ENCODE results near the gene PLEKHG5. TPM values are rescaled to one million over a fixed set of nuclear protein-coding genes. Genes with fewer than 3 reads are reported as not detected.

The PLEKHG5 gene
- total RNA-seq, 1 donor from 2014 or later = 32.4 TPM

GRCh38 chr1:6513320-6513801 lies 21.9 kb upstream of the PLEKHG5 start:
- Mint-ChIP-seq H3K4me1 (ENCODE audit: low read depth) (peaks cover 35% of the 10 kb centered on the region), H3K36me3 (ENCODE audit: low read depth) (no peaks in the 10 kb centered on the region), H3K27ac (ENCODE audit: unreplicated experiment) (peak overlapping the region; percentile 17), H3K4me3 (ENCODE audit: unreplicated experiment) (no peak overlapping the region), H3K27me3 (ENCODE audit: low read depth) (no peaks in the 10 kb centered on the region), H3K9me3 (ENCODE audit: low read depth) (no peaks in the 10 kb centered on the region)
- peak; percentile 23 for TF ChIP-seq CTCF (IDR thresholded peaks at IDR 0.05)
- no peak for DNase-seq (ENCODE audit: low spot score)

- Mint-ChIP-seq H3K4me3 (ENCODE audit: unreplicated experiment) (no peak overlapping the region), H3K27me3 (ENCODE audit: low read depth) (no peaks in the 10 kb centered on the region), H3K36me3 (ENCODE audit: low read depth) (no peaks in the 10 kb centered on the region), H3K4me1 (ENCODE audit: low read depth) (peaks cover 33% of the 10 kb centered on the region), H3K9me3 (ENCODE audit: low read depth) (no peaks in the 10 kb centered on the region), H3K27ac (ENCODE audit: unreplicated experiment) (no peak overlapping the region)
- DNase-seq (ENCODE audit: low spot score) = no peak
- no peak for TF ChIP-seq CTCF (IDR thresholded peaks at IDR 0.05)
Observed at GRCh38 chr1:6512908-6513280, 21.4 kb upstream of the PLEKHG5 start.

- Mint-ChIP-seq H3K36me3 (ENCODE audit: low read depth) (no peaks in the 10 kb centered on the region), H3K27me3 (ENCODE audit: low read depth) (no peaks in the 10 kb centered on the region), H3K4me1 (ENCODE audit: low read depth) (peaks cover 29% of the 10 kb centered on the region), H3K27ac (ENCODE audit: unreplicated experiment) (no peak overlapping the region), H3K9me3 (ENCODE audit: low read depth) (no peaks in the 10 kb centered on the region), H3K4me3 (ENCODE audit: unreplicated experiment) (no peak overlapping the region)
- TF ChIP-seq CTCF (IDR thresholded peaks at IDR 0.05) = no peak
- peak; percentile 80 for DNase-seq (ENCODE audit: low spot score)
Observed at GRCh38 chr1:6512245-6512907, 20.9 kb upstream of the PLEKHG5 start.

- H3K27ac Mint-ChIP-seq (ENCODE audit: unreplicated experiment) = no peak overlapping the region
- H3K9me3 Mint-ChIP-seq (ENCODE audit: low read depth) = no peaks in the 10 kb centered on the region
- H3K27me3 Mint-ChIP-seq (ENCODE audit: low read depth) = no peaks in the 10 kb centered on the region
- peak; percentile 91 for DNase-seq (ENCODE audit: low spot score)
- TF ChIP-seq CTCF (IDR thresholded peaks at IDR 0.05) = no peak
- no peaks in the 10 kb centered on the region for H3K36me3 Mint-ChIP-seq (ENCODE audit: low read depth)
- no peak overlapping the region for H3K4me3 Mint-ChIP-seq (ENCODE audit: unreplicated experiment)
- H3K4me1 Mint-ChIP-seq (ENCODE audit: low read depth) = peaks cover 32% of the 10 kb centered on the region
Observed at GRCh38 chr1:6511561-6512244, 20.2 kb upstream of the PLEKHG5 start.

GRCh38 chr1:6511056-6511455 lies 19.6 kb upstream of the PLEKHG5 start:
- no peaks in the 10 kb centered on the region for H3K27me3 Mint-ChIP-seq (ENCODE audit: low read depth)
- no peaks in the 10 kb centered on the region for H3K9me3 Mint-ChIP-seq (ENCODE audit: low read depth)

More at GRCh38 chr1:6511056-6511455, 19.6 kb upstream of the PLEKHG5 start:
- H3K4me1 Mint-ChIP-seq (ENCODE audit: low read depth) = peaks cover 32% of the 10 kb centered on the region
- no peak for DNase-seq (ENCODE audit: low spot score)
- no peak for TF ChIP-seq CTCF (IDR thresholded peaks at IDR 0.05)
- H3K36me3 Mint-ChIP-seq (ENCODE audit: low read depth) = no peaks in the 10 kb centered on the region
- H3K27ac Mint-ChIP-seq (ENCODE audit: unreplicated experiment) = no peak overlapping the region
- no peak overlapping the region for H3K4me3 Mint-ChIP-seq (ENCODE audit: unreplicated experiment)

All from chondrocyte (in vitro differentiated cells).